Fibroblast of the aortic adventitia (primary cell): ENCODE results near the gene CRYGS. TPM values are rescaled to one million over a fixed set of nuclear protein-coding genes. Genes with fewer than 3 reads are reported as not detected.
"Not testable (repeated sequence)": the region's sequence is repeated elsewhere in the genome, so short reads cannot be mapped to it uniquely, and the experiment has no call there.

Source experiments
- DNase-seq: peaks from one replicate; pipeline ENCODE4 v3.0.0-alpha.2; 2010; ENCODE audit warnings: low read depth
- H3K4me3 ChIP-seq: 2 replicates; pipeline ENCODE4 v1.5.1; 2011; ENCODE audit warnings: low read depth, mild to moderate bottlenecking, control low read depth, low read length, moderate library complexity
- CTCF ChIP-seq: IDR thresholded peaks from 2 replicates; pipeline ENCODE4 v1.5.1; 2011; ENCODE audit warnings: mild to moderate bottlenecking, low read length, control low read depth, inconsistent platforms; ENCODE audit not compliant: insufficient read depth
- total RNA-seq: library from RNA; depleted of rRNA; stranded (reverse); fragments of >200 nt; gene quantifications from 2 replicates; pipeline ENCODE4 v1.2.3, GENCODE V29; 2012; ENCODE audit warnings: low replicate concordance

Gene CRYGS
- total RNA-seq, 1 donor = 1.3 TPM

- H3K4me3 ChIP-seq = no peak overlapping the region
- TF ChIP-seq CTCF = no peak
- DNase-seq = no peak
Observed at GRCh38 chr3:186506857-186507256, 37.3 kb downstream of the CRYGS start.

DNA sequence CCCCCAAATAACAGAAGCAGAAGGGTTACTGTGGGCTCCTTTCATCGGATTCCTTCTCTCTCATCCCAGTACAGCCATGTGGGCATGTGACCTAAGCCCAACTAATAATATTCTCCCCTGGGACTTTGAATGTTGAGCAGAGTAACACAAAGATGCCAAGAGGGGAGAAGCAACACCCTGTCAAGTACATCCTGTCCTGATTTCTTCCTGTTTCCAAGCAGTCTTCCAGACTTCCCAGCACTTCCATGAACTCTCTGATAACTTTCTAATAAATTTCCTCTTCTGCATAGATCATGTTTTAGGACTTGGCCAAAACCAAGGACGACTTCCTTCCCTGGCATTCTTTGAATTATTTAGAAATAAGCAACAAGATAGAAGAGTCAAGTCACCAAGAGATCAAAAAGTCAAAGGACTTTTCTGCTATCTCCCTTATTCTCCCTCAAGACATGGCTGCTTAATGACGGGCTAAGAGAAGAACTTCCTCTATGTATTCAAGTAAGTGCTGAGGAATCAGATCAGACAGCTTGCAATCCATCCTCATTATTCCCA, 37.9 kb downstream of the CRYGS start:
- no peak overlapping the region for H3K4me3 ChIP-seq
- TF ChIP-seq CTCF = no peak
- DNase-seq = no peak

GRCh38 chr3:186502966-186503712, 41.0 kb downstream of the CRYGS start:
- no peak for DNase-seq
- TF ChIP-seq CTCF = no peak
- peak overlapping the region; percentile 17 for H3K4me3 ChIP-seq

DNA sequence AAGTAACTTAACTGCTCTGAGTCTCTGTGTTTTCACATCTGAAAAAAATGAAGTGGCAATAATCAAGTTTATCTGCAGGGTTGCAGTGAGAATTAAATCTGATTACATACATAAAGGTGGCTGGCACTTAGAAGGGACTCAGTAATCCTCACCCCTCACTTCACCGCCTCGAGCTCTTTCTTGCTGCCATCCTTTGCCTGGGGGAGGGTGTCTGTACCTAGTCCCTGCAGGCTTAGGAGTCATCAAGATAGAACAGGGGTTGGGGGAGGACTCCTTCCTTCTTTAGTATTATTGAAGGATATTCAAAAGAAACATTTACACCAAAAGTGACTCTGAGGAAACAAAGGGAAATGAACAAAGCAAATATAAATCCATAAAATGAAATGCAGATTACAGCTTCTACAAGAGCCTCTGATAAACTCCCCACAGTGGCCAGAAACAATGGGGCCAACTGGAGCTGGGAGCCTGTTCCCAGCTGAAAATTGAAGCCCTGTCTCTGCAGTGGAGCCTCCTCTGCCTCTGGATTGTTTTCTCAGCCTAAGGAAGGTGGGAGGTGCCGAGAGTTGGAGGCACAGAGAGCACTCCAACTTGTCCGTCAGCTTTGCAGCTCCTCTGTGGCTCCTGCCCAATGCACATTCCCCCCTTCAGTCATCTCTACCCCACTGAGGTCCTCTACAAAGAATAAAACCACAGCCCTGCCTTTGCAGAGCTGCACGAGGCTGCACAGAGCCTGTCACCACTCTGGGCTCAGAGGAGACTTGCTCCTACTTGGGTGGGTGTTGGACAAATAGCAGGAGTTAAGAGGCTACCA, 41.8 kb downstream of the CRYGS start:
- TF ChIP-seq CTCF = no peak
- DNase-seq = no peak
- H3K4me3 ChIP-seq = peak overlapping the region; percentile 6

DNA sequence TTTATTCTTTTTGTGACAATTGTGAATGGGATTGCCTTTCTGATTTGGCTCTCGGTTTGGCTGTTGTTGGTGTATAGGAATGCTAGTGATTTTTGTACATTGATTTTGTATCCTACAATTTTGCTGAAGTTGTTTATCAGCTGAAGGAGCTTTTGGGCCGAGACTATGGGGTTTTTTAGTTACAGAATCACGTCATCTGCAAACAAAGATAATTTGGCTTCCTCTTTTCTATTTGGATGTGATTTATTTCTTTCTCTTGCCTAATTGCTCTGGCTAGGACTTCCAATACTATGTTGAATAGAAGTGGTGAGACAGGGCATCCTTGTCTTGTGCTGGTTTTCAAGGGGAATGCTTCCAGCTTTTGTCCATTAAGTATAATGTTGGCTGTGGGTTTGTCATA, 44.2 kb downstream of the CRYGS start:
- DNase-seq, H3K4me3 ChIP-seq: not testable (repeated sequence)

DNA sequence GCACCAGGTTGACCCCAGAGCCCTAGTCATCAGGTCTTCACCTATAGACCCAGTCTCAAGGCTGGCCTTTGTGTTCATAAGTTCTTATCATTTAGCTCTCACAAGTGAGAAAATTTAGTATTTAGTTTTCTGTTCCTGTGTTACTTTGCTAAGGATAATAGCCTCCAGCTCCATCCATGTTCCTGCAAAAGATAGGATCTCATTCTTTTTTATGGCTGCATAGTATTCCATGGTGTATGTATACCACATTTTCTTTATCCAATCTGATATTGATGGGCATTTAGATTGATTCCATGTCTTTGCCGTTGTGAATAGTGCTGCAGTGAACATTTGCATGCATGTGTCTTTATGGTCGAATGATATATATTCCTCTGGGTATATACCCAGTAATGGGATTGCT, 46.2 kb downstream of the CRYGS start:
- DNase-seq, H3K4me3 ChIP-seq: not testable (repeated sequence)

DNA sequence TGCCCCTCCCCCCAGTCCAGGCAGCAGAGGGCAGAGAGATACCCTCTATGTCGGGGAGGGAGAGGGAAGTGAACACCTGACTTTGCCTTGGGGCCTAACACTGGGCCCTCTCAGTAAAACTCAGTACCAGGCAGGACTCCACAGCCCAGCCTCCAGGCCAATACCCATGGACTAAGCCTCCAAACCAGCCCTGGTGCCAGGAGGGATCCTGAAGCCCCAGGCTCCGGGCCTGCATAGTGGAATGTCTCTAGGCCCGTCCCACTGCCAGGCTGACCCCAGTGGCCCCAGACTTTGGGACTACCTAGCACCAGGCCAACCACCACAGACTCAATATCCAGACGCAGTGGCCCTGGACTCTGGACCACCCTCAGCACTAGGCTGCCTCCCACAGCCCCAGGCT, 46.6 kb downstream of the CRYGS start:
- no peak for TF ChIP-seq CTCF
- no peak for DNase-seq

DNA sequence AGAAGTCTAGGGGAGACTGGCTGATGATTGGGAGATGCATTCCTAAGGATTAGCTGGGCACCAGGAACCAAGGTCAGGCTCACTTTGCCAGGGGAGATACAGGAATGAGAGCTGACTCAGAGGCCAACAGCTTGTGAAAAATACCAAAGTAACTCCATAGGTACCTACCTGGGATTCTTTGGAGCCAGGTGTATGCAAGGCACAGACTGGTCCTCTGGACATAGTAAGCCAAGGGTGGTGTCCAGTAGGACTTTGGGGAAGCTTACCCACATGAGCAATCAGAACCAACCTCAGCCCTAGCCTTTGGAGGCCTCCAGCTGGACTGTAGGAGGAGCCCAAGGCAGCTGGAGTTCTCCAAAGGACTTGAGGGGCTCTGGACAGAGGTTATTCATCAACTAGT, 47.5 kb downstream of the CRYGS start:
- no peak for TF ChIP-seq CTCF
- H3K4me3 ChIP-seq = no peak overlapping the region
- no peak for DNase-seq

More for the DNA sequence above, 46.6 kb downstream of the CRYGS start:
- no peak overlapping the region for H3K4me3 ChIP-seq
